ENCODE measurements around the gene FGF14.

GRCh38 chr13:101903890-101904289 lies 498.0 kb downstream of the FGF14 start:
- no peak for TF ChIP-seq CTCF (IDR thresholded peaks at IDR 0.05)
- TF ChIP-seq POLR2A (IDR thresholded peaks at IDR 0.05): no peak
